GM21447 (cell line): ENCODE results near the gene IPPK.

Source experiments
- ATAC-seq: cut with Tn5 transposase; IDR thresholded peaks from one replicate; pipeline ENCODE4 v1.9.1; 2021; ENCODE audit not compliant: unreplicated experiment

The IPPK gene

GRCh38 chr9:92696619-92697018 is 26.7 kb upstream of the IPPK start:
- no peak for ATAC-seq

- ATAC-seq: no peak
Measured at GRCh38 chr9:92686954-92687353, 17.0 kb upstream of the IPPK start.

- no peak for ATAC-seq
Measured at GRCh38 chr9:92685022-92685421, 15.1 kb upstream of the IPPK start.

- ATAC-seq: no peak
Measured at GRCh38 chr9:92682269-92682668, 12.3 kb upstream of the IPPK start.

GRCh38 chr9:92680166-92681119 is 10.5 kb upstream of the IPPK start:
- no peak for ATAC-seq

- no peak for ATAC-seq
Measured at GRCh38 chr9:92679413-92680165, 9.7 kb upstream of the IPPK start.

- ATAC-seq: no peak
Measured at GRCh38 chr9:92671323-92671722, 1.4 kb upstream of the IPPK start.

- peak; percentile 4 for ATAC-seq
Measured at GRCh38 chr9:92669527-92669889, 423 bp downstream of the IPPK start.

- ATAC-seq: no peak
Measured at GRCh38 chr9:92668746-92669526, 995 bp downstream of the IPPK start.

- ATAC-seq: no peak
Measured at GRCh38 chr9:92666912-92667532, 2.9 kb downstream of the IPPK start.

- ATAC-seq: no peak
Measured at GRCh38 chr9:92666236-92666635, 3.7 kb downstream of the IPPK start.

- no peak for ATAC-seq
Measured at GRCh38 chr9:92665836-92666235, 4.1 kb downstream of the IPPK start.

- ATAC-seq: no peak
Measured at GRCh38 chr9:92664394-92665152, 5.4 kb downstream of the IPPK start.

- no peak for ATAC-seq
Measured at GRCh38 chr9:92663951-92664350, 6.0 kb downstream of the IPPK start.

- ATAC-seq: no peak
Measured at GRCh38 chr9:92663126-92663525, 6.8 kb downstream of the IPPK start.

GRCh38 chr9:92661743-92662142 is 8.2 kb downstream of the IPPK start:
- no peak for ATAC-seq

- ATAC-seq: no peak
Measured at GRCh38 chr9:92661127-92661526, 8.8 kb downstream of the IPPK start.

GRCh38 chr9:92660266-92660665 is 9.7 kb downstream of the IPPK start:
- ATAC-seq: no peak

GRCh38 chr9:92659601-92660000 is 10.3 kb downstream of the IPPK start:
- ATAC-seq: no peak

- ATAC-seq: no peak
Measured at GRCh38 chr9:92658611-92659010, 11.3 kb downstream of the IPPK start.
